ENCODE data around the gene RRAS2. TPM values are rescaled to one million over a fixed set of nuclear protein-coding genes. Genes with fewer than 3 reads are reported as not detected.

RRAS2 gene
- total and polyA plus RNA-seq, 2 of the 4 experiments (the other 2 are of a cell fraction), result 85.5 to 106 TPM

DNA sequence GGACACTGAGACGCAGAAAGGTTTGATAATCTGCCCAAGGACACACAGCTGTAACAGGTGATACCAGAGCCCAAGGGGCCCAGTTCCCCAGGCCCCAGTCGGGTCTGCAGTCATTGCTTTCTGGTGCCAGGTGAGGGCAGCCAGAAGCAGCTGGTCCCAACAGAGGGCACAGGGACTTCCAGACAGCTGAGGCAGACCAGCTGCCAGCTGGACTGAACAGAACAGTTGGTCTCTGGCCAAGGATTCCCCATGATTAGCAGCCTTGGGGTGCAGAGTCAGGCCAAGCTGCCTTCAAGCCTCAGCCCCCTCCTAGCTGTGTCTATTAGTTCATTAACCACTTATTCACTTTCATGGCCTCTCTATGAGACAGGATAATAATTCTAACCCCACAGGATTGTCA lies 105.6 kb downstream of the RRAS2 start:
- in situ Hi-C loops (cut with MboI; ENCODE audit: low sequenced_read_pairs), result loop anchor here (25.0 kb wide), 1 partner anchor 634 kb away; the partner anchor contains the start of gene CYP2R1
- Histone ChIP-seq H3K4me3 (ENCODE audit: insufficient read depth, low read depth, low read length) (no peak overlapping the region), H4K8ac (ENCODE audit: low read depth in 2 of 2, low read length in 2 of 2) (no peak overlapping the region), H3K9me3 (ENCODE audit: control insufficient read depth, insufficient read depth, low read length) (no peaks in the 10 kb centered on the region), H3K4ac (ENCODE audit: low read depth, low read length) (no peak overlapping the region), H4K5ac (ENCODE audit: low read depth, low read length) (no peak overlapping the region), H3K14ac (replicated peaks; ENCODE audit: low read depth, low read length) (no peak overlapping the region), H3K56ac (ENCODE audit: extremely low read depth, insufficient read depth, low read length) (no peak overlapping the region), H4K91ac (ENCODE audit: insufficient read depth, low read depth, low read length) (no peak overlapping the region), H2AFZ (replicated peaks; ENCODE audit: low read length, poor library complexity) (no peak overlapping the region), H3K79me1 (ENCODE audit: low read depth in 1 of 2, low read length in 2 of 2) (no peaks in the 10 kb centered on the region), H3K23ac (ENCODE audit: low read depth, low read length) (no peak overlapping the region), H3K36me3 (ENCODE audit: control insufficient read depth, insufficient read depth, low read length) (no peaks in the 10 kb centered on the region), H3K27ac (ENCODE audit: insufficient read depth, low read length) (peak overlapping the region; percentile 46; the same call in 1 of the 2 replicates), H2BK5ac (ENCODE audit: low read depth, low read length, poor library complexity, severe bottlenecking) (no peak overlapping the region), H2AK5ac (ENCODE audit: low read depth, low read length) (no peak overlapping the region), H2BK120ac (ENCODE audit: low read depth, low read length) (no peak overlapping the region), H2BK20ac (ENCODE audit: low read depth, low read length) (no peak overlapping the region), H4K20me1 (ENCODE audit: insufficient read depth, low read length) (no peaks in the 10 kb centered on the region), H3K4me2 (ENCODE audit: low read depth, low read length) (peak overlapping the region; percentile 13; the same call in 1 of the 2 replicates), H3K18ac (ENCODE audit: low read depth, low read length) (no peak overlapping the region), H2AK9ac (replicated peaks; ENCODE audit: low read depth, low read length, poor library complexity) (no peak overlapping the region), H3K9me1 (ENCODE audit: insufficient read depth, low read length) (no peaks in the 10 kb centered on the region), H3K27me3 (ENCODE audit: control insufficient read depth, insufficient read depth, low read length) (peaks cover 34% of the 10 kb centered on the region), H2BK15ac (ENCODE audit: low read depth, low read length) (no peak overlapping the region), H3K9ac (ENCODE audit: low read depth, low read length) (no peak overlapping the region), H3K4me1 (ENCODE audit: control insufficient read depth, insufficient read depth, low read length) (peaks cover 9% of the 10 kb centered on the region)
- dilution Hi-C loops (cut with HindIII; ENCODE audit: low sequenced_read_pairs, unreplicated experiment), result no loop called here
- ATAC-seq (ENCODE audit: low read depth) (peak; percentile 2), DNase-seq (no peak)
- no peak for TF ChIP-seq MAFK (IDR thresholded peaks at IDR 0.05; ENCODE audit: low read depth, low read length)
- TF ChIP-seq, protein P1, sequence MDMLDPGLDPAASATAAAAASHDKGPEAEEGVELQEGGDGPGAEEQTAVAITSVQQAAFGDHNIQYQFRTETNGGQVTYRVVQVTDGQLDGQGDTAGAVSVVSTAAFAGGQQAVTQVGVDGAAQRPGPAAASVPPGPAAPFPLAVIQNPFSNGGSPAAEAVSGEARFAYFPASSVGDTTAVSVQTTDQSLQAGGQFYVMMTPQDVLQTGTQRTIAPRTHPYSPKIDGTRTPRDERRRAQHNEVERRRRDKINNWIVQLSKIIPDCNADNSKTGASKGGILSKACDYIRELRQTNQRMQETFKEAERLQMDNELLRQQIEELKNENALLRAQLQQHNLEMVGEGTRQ (IDR thresholded peaks at IDR 0.05; ENCODE audit: low read depth, low read length), result no peak
- no peak for TF ChIP-seq FOS (IDR thresholded peaks at IDR 0.05; ENCODE audit: low read depth, low read length)
- no peak for TF ChIP-seq NFE2L2 (IDR thresholded peaks at IDR 0.05; ENCODE audit: low read depth, low read length)
- TF ChIP-seq CEBPB (IDR thresholded peaks at IDR 0.05; ENCODE audit: low read depth, low read length), result no peak
- no peak for TF ChIP-seq MAZ (IDR thresholded peaks at IDR 0.05; ENCODE audit: borderline replicate concordance, low read depth, low read length)
- no peak for TF ChIP-seq BHLHE40 (IDR thresholded peaks at IDR 0.05; ENCODE audit: low read depth, low read length)
- TF ChIP-seq POLR2A (IDR thresholded peaks at IDR 0.05; ENCODE audit: low read depth, low read length), result no peak
- TF ChIP-seq RFX5 (IDR thresholded peaks at IDR 0.05; ENCODE audit: low read depth, low read length), result no peak
- TF ChIP-seq, protein P2, sequence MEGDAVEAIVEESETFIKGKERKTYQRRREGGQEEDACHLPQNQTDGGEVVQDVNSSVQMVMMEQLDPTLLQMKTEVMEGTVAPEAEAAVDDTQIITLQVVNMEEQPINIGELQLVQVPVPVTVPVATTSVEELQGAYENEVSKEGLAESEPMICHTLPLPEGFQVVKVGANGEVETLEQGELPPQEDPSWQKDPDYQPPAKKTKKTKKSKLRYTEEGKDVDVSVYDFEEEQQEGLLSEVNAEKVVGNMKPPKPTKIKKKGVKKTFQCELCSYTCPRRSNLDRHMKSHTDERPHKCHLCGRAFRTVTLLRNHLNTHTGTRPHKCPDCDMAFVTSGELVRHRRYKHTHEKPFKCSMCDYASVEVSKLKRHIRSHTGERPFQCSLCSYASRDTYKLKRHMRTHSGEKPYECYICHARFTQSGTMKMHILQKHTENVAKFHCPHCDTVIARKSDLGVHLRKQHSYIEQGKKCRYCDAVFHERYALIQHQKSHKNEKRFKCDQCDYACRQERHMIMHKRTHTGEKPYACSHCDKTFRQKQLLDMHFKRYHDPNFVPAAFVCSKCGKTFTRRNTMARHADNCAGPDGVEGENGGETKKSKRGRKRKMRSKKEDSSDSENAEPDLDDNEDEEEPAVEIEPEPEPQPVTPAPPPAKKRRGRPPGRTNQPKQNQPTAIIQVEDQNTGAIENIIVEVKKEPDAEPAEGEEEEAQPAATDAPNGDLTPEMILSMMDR (conservative IDR thresholded peaks at IDR 0.05; ENCODE audit: low read depth, low read length), result no peak
- no peak for TF ChIP-seq SMC3 (IDR thresholded peaks at IDR 0.05; ENCODE audit: low read depth, low read length)
- TF ChIP-seq MXI1 (IDR thresholded peaks at IDR 0.05; ENCODE audit: borderline replicate concordance, low read depth, low read length), result no peak
- TF ChIP-seq, protein P3, sequence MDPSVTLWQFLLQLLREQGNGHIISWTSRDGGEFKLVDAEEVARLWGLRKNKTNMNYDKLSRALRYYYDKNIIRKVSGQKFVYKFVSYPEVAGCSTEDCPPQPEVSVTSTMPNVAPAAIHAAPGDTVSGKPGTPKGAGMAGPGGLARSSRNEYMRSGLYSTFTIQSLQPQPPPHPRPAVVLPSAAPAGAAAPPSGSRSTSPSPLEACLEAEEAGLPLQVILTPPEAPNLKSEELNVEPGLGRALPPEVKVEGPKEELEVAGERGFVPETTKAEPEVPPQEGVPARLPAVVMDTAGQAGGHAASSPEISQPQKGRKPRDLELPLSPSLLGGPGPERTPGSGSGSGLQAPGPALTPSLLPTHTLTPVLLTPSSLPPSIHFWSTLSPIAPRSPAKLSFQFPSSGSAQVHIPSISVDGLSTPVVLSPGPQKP (IDR thresholded peaks at IDR 0.05; ENCODE audit: borderline replicate concordance, low read depth, low read length), result no peak
- no peak for TF ChIP-seq RCOR1 (IDR thresholded peaks at IDR 0.05; ENCODE audit: insufficient replicate concordance, low read length)
- TF ChIP-seq RAD21 (IDR thresholded peaks at IDR 0.05; ENCODE audit: low read length), result no peak
- TF ChIP-seq CHD1 (IDR thresholded peaks at IDR 0.05; ENCODE audit: low read depth, low read length), result no peak
- BruUV-seq (replicated peaks), result no TSS peak
- ChIA-PET CTCF (interaction anchor here (1.2 kb wide), 1 partner anchor 481 kb away, joined by 3 read pairs; no protein-coding TSS in a partner anchor), POLR2A (ENCODE audit: unreplicated experiment) (no interaction called here)
- intact Hi-C loops (cut with micrococcal nuclease), result no loop called here
- WGBS, 2 experiments (ENCODE audit: extremely low coverage in 2 of 2, insufficient read length in 1 of 2), result 27% methylated on average over 1 of the region's 2 CpGs; no CpG with 5 or more reads in 1 of the 2 experiments
